DND-41 (cell line): ENCODE measurements around the gene TRMT11.

Experiments used
- ATAC-seq: fragments of 200-7000 bp; cut with Tn5 transposase; 3 replicates; pipeline ENCODE4 v1.9.1; 2021; ENCODE audit warnings: low read depth; ENCODE audit not compliant: insufficient read depth
- DNase-seq: peaks from one replicate; pipeline ENCODE4 v3.0.0-alpha.2; 2020
- H2AFZ ChIP-seq: 2 replicates; pipeline ENCODE4 v1.6.0; 2012; ENCODE audit warnings: low read depth, low read length
- H3K27ac ChIP-seq: 2 replicates; pipeline ENCODE4 v1.5.1; 2012; ENCODE audit warnings: low read length, inconsistent platforms
- H3K27me3 ChIP-seq: fragments of 200-600 bp; sonication (generic); 2 replicates; pipeline ENCODE4 v1.6.0; 2012; ENCODE audit warnings: low read length, mild to moderate bottlenecking, inconsistent platforms; ENCODE audit not compliant: insufficient read depth, poor library complexity
- H3K36me3 ChIP-seq: 2 replicates; pipeline ENCODE4 v1.5.1; 2012; ENCODE audit warnings: low read length, inconsistent platforms; ENCODE audit not compliant: insufficient read depth
- H3K4me1 ChIP-seq: 2 replicates; pipeline ENCODE4 v1.5.1; 2012; ENCODE audit warnings: mild to moderate bottlenecking, low read length; ENCODE audit not compliant: insufficient read depth
- H3K4me2 ChIP-seq: 2 replicates; pipeline ENCODE4 v1.6.0; 2012; ENCODE audit warnings: mild to moderate bottlenecking, moderate library complexity, low read length, inconsistent platforms; ENCODE audit not compliant: insufficient read depth
- H3K4me3 ChIP-seq, 2 experiments: fragments of 200-600 bp in 1 of 2; shearing (Covaris generic) in 1 of 2; 2 replicates each; pipeline ENCODE4 v1.5.1; 2012 to 2016; ENCODE audit warnings: inconsistent platforms in 2 of 2, low read length in 2 of 2, mild to moderate bottlenecking in 2 of 2, low read depth in 1 of 2, moderate library complexity in 1 of 2
- H3K79me2 ChIP-seq: 2 replicates; pipeline ENCODE4 v1.6.0; 2012; ENCODE audit warnings: low read length, inconsistent platforms; ENCODE audit not compliant: insufficient read depth
- H3K9ac ChIP-seq: 2 replicates; pipeline ENCODE4 v1.6.0; 2012; ENCODE audit warnings: low read depth, mild to moderate bottlenecking, inconsistent platforms, low read length, moderate library complexity
- H3K9me3 ChIP-seq: 2 replicates; pipeline ENCODE4 v1.5.1; 2012; ENCODE audit warnings: low read length, moderate library complexity, mild to moderate bottlenecking, inconsistent platforms; ENCODE audit not compliant: insufficient read depth, severe bottlenecking
- H4K20me1 ChIP-seq: 2 replicates; pipeline ENCODE4 v1.6.0; 2012; ENCODE audit warnings: low read length; ENCODE audit not compliant: insufficient read depth
- CTCF ChIP-seq: IDR thresholded peaks from 2 replicates; pipeline ENCODE4 v1.5.1; 2012; ENCODE audit warnings: borderline replicate concordance, low read length, moderate library complexity, mild to moderate bottlenecking; ENCODE audit not compliant: poor library complexity, severe bottlenecking; ENCODE audit errors: extremely low read depth
- EZH2 ChIP-seq: IDR thresholded peaks from 3 replicates; pipeline ENCODE4 v1.6.1; 2012; ENCODE audit warnings: borderline replicate concordance, low read depth, mild to moderate bottlenecking, moderate library complexity, low read length, inconsistent platforms; ENCODE audit not compliant: severe bottlenecking

The TRMT11 gene

GRCh38 chr6:126064748-126065401 is 78.5 kb downstream of the TRMT11 start:
- TF ChIP-seq EZH2 (no peak), CTCF (no peak)
- Histone ChIP-seq H3K36me3 (no peaks in the 10 kb centered on the region), H3K27me3 (no peaks in the 10 kb centered on the region), H3K27ac (no peak overlapping the region), H3K79me2 (no peaks in the 10 kb centered on the region), H3K4me2 (no peak overlapping the region), H3K9me3 (no peaks in the 10 kb centered on the region), H3K4me3 (no peak overlapping the region), H3K9ac (no peak overlapping the region), H2AFZ (no peak overlapping the region), H4K20me1 (no peaks in the 10 kb centered on the region), H3K4me1 (no peaks in the 10 kb centered on the region)
- no peak for ATAC-seq
- no peak for DNase-seq

GRCh38 chr6:126066053-126067048 is 80.0 kb downstream of the TRMT11 start:
- Histone ChIP-seq H3K4me1 (no peaks in the 10 kb centered on the region), H3K36me3 (no peaks in the 10 kb centered on the region), H3K9me3 (no peaks in the 10 kb centered on the region), H3K4me2 (no peak overlapping the region), H4K20me1 (no peaks in the 10 kb centered on the region), H3K27me3 (no peaks in the 10 kb centered on the region), H3K27ac (no peak overlapping the region), H3K79me2 (no peaks in the 10 kb centered on the region), H3K9ac (no peak overlapping the region), H3K4me3 (no peak overlapping the region), H2AFZ (no peak overlapping the region)
- no peak for TF ChIP-seq CTCF
- TF ChIP-seq EZH2: no peak
- ATAC-seq: no peak
- DNase-seq: no peak

- no peaks in the 10 kb centered on the region for H3K79me2 ChIP-seq
- H3K27me3 ChIP-seq: no peaks in the 10 kb centered on the region
- no peak for DNase-seq
- H3K9me3 ChIP-seq: no peaks in the 10 kb centered on the region
- H4K20me1 ChIP-seq: no peaks in the 10 kb centered on the region
- ATAC-seq: no peak
- H3K9ac ChIP-seq: no peak overlapping the region
- no peaks in the 10 kb centered on the region for H3K36me3 ChIP-seq
- no peak overlapping the region for H3K4me2 ChIP-seq
- no peak for TF ChIP-seq CTCF
- TF ChIP-seq EZH2: no peak
- no peak overlapping the region for H3K4me3 ChIP-seq
- H2AFZ ChIP-seq: no peak overlapping the region
- H3K4me1 ChIP-seq: no peaks in the 10 kb centered on the region
- no peak overlapping the region for H3K27ac ChIP-seq
Measured at GRCh38 chr6:126067073-126067472, 80.7 kb downstream of the TRMT11 start.
